PC-3 (cell line): ENCODE data around the gene CHFR.

Experiments used
- EZH2 ChIP-seq: fragments of 300-600 bp; sonication (generic); IDR thresholded peaks from one replicate; pipeline ENCODE4 v1.6.1; 2017; ENCODE audit warnings: antibody characterized with exemption, mild to moderate bottlenecking, low read length; ENCODE audit not compliant: unreplicated experiment
- EZH2phosphoT487 ChIP-seq: fragments of 300-600 bp; sonication (generic); IDR thresholded peaks from 2 replicates; pipeline ENCODE4 v1.6.1; 2018; ENCODE audit warnings: mild to moderate bottlenecking, antibody characterized with exemption, low read length, borderline replicate concordance
- TF ChIP-seq, protein P1 (sequence below): fragments of 300-600 bp; sonication (generic); conservative IDR thresholded peaks from 2 replicates; pipeline ENCODE4 v1.5.1; 2017; ENCODE audit warnings: antibody characterized with exemption, low read depth, mild to moderate bottlenecking, low read length

DNA sequence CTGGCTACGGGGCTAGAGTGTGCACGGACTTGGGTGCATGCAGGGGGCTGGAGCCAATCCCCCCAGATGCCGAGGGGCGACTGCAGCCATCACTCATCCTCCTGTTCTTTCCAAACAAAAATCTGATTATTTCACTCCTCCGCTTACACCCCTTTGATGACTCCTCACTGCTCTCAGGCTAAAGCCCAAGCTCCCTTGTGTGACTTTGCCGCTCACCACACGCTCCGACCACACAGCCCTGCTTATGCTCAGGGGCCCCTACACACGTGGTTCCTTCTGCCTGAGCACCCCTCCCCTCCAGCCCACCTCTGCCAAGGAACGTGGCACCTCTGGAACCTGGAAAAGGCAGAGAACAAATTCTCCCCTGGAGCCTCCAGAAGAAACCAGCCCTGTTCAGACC lies 13.7 kb downstream of the CHFR start:
- TF ChIP-seq, protein P1, sequence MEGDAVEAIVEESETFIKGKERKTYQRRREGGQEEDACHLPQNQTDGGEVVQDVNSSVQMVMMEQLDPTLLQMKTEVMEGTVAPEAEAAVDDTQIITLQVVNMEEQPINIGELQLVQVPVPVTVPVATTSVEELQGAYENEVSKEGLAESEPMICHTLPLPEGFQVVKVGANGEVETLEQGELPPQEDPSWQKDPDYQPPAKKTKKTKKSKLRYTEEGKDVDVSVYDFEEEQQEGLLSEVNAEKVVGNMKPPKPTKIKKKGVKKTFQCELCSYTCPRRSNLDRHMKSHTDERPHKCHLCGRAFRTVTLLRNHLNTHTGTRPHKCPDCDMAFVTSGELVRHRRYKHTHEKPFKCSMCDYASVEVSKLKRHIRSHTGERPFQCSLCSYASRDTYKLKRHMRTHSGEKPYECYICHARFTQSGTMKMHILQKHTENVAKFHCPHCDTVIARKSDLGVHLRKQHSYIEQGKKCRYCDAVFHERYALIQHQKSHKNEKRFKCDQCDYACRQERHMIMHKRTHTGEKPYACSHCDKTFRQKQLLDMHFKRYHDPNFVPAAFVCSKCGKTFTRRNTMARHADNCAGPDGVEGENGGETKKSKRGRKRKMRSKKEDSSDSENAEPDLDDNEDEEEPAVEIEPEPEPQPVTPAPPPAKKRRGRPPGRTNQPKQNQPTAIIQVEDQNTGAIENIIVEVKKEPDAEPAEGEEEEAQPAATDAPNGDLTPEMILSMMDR: no peak
- TF ChIP-seq EZH2phosphoT487 (no peak), EZH2 (no peak)
